Heart right ventricle (tissue), 16 donors: ENCODE measurements around the gene MSL3B.

Experiments
- ATAC-seq, 8 donors: fragments of 200-7000 bp; cut with Tn5 transposase; one replicate each; pipeline ENCODE4 v1.9.1; 2020; ENCODE audit warnings: mild to moderate bottlenecking in 8 of 8, moderate library complexity in 8 of 8, moderate number of reproducible peaks in 1 of 8
- DNase-seq, 2 donors: peaks; one replicate each; pipeline ENCODE4 v3.0.0-alpha.2; 2020
- H3K27ac ChIP-seq, 10 donors: fragments of 200-600 bp; sonication (generic) in 2 of 10; one replicate each; pipeline versions ENCODE4 v1.5.0 to v1.8.0; 2020 to 2022; ENCODE audit warnings: mild to moderate bottlenecking in 3 of 10
- H3K27me3 ChIP-seq, 7 donors: fragments of 200-600 bp; one replicate each; pipeline ENCODE4 v1.8.0; 2021 to 2022; ENCODE audit warnings: mild to moderate bottlenecking in 2 of 7
- H3K36me3 ChIP-seq, 9 donors: fragments of 200-600 bp; sonication (generic) in 1 of 9; one replicate each; pipeline versions ENCODE4 v1.5.0 to v1.8.0; 2020 to 2022; ENCODE audit warnings: mild to moderate bottlenecking in 2 of 9
- H3K4me1 ChIP-seq, 9 donors: fragments of 200-600 bp; sonication (generic) in 1 of 9; one replicate each; pipeline versions ENCODE4 v1.5.0 to v1.8.0; 2020 to 2022; ENCODE audit warnings: mild to moderate bottlenecking in 4 of 9
- H3K4me3 ChIP-seq, 10 donors: fragments of 200-600 bp; sonication (generic) in 2 of 10; one replicate each; pipeline versions ENCODE4 v1.5.0 to v1.8.0; 2020 to 2022; ENCODE audit warnings: mild to moderate bottlenecking in 7 of 10, moderate library complexity in 2 of 10
- H3K9me3 ChIP-seq, 11 donors: fragments of 200-600 bp in 10 of 11; sonication (generic) in 2 of 11; one replicate each; pipeline versions ENCODE4 v1.5.0 to v1.8.0; 2013 to 2022; ENCODE audit warnings: mild to moderate bottlenecking in 2 of 11, control low read depth in 1 of 11, moderate library complexity in 1 of 11
- CTCF ChIP-seq, 9 donors: fragments of 200-600 bp; sonication (generic) in 2 of 9; IDR thresholded peaks; one replicate each; pipeline versions ENCODE4 v1.5.0 to v1.8.0; 2021 to 2022; ENCODE audit warnings: antibody characterized with exemption in 9 of 9, mild to moderate bottlenecking in 5 of 9, moderate library complexity in 1 of 9
- WGBS, 2 donors: extraction: QIAGEN DNeasy Blood & Tissue Kit; methylation state at CpG; one replicate each; pipeline ENCODE4 v1.1.7; 2013; ENCODE audit warnings: inconsistent platforms in 1 of 2; 5-methylcytosine and 5-hydroxymethylcytosine counted together
- intact Hi-C, 10 donors: fragments of 100-400 bp; cut with DNase I; formaldehyde crosslinking; loops; one replicate each; pipeline versions ENCODE4 v1.11.1 to v1.14.2; 2022
- donor health status: Arrhythmogenic right ventricular cardiomyopathy.
- donor health status: ischemic (EF 13 %, LVEDD 7.1; RV severe dilation, severe dysfunction).
- donor health status: healthy with polysubstance abuse.
- donor health status: DM: no; HTN: yes; CAD: no.
- donor health status: DM: no; HTN: no; CAD: no.
- donor health status: ischemic (EF 25% LVEDD 6.9; RV normal size, moderate dysfunction).
- donor health status: ischemic (EF 25% LVEDD 5.7; RV mildly dilated, moderate dysfunction).
- donor health status: healthy.
- donor health status: DM: yes; HTN: yes; CAD: no.
- donor health status: Ischemic cardiomyopathy.
- donor health status: ischemic (EF 35%, LVEDD 5.7; RV mildly dilated, moderate dysfunction).
- donor health status: nonischemic (EF 11% LVEDD 7.7; RV severe dilation, severe dysfunction).
- donor health status: DM: yes; HTN: yes; CAD: no.
- donor health status: PGD.
- donor health status: ischemic (EF 29% LVEDD 5.4; RV normal size, mild dysfunction).
- donor health status: nonischemic (EF 23%, LVEDD 6.1; RV moderate dilation, normal function).

Gene MSL3B

GRCh38 chr2:233840520-233840919 is 27.7 kb downstream of the MSL3B start:
- TF ChIP-seq CTCF (IDR thresholded peaks at IDR 0.05) = no peak
- H3K4me3 ChIP-seq = no peak overlapping the region
- no peak for DNase-seq

GRCh38 chr2:233839447-233839820 is 28.8 kb downstream of the MSL3B start:
- TF ChIP-seq CTCF (IDR thresholded peaks at IDR 0.05) = no peak
- Histone ChIP-seq H3K36me3 (peaks cover 0 to 96% (median 0%) of the 10 kb centered on the region in 9 donors), H3K27ac (no peak overlapping the region), H3K4me3 (no peak overlapping the region), H3K27me3 (no peaks in the 10 kb centered on the region), H3K4me1 (no peaks in the 10 kb centered on the region), H3K9me3 (no peaks in the 10 kb centered on the region)
- ATAC-seq = no peak
- intact Hi-C loops = no loop called here
- no peak for DNase-seq
- 98 to 99% methylated on average over 10 of the region's 10 CpGs for WGBS, 2 donors

More at GRCh38 chr2:233840520-233840919, 27.7 kb downstream of the MSL3B start:
- H3K9me3 ChIP-seq = no peaks in the 10 kb centered on the region
- H3K36me3 ChIP-seq = peaks cover 0 to 97% (median 0%) of the 10 kb centered on the region in 9 donors
- H3K27me3 ChIP-seq = no peaks in the 10 kb centered on the region
- intact Hi-C loops = loop anchor here in 1 of 10 donors (10.0 kb wide), 1 partner anchor 496 kb away; no protein-coding TSS in a partner anchor
- H3K27ac ChIP-seq = no peak overlapping the region
- no peak for ATAC-seq
- H3K4me1 ChIP-seq = no peaks in the 10 kb centered on the region
- WGBS, 2 donors = 96 to 97% methylated on average over 9 of the region's 9 CpGs

GRCh38 chr2:233838726-233839446 is 29.3 kb downstream of the MSL3B start:
- H3K36me3 ChIP-seq = peaks cover 0 to 96% (median 0%) of the 10 kb centered on the region in 9 donors
- H3K27ac ChIP-seq = no peak overlapping the region
- no peak for TF ChIP-seq CTCF (IDR thresholded peaks at IDR 0.05)
- H3K9me3 ChIP-seq = no peaks in the 10 kb centered on the region
- intact Hi-C loops = no loop called here
- WGBS, 2 donors = 86 to 87% methylated on average over 12 of the region's 12 CpGs
- no peaks in the 10 kb centered on the region for H3K27me3 ChIP-seq
- H3K4me3 ChIP-seq = no peak overlapping the region
- no peaks in the 10 kb centered on the region for H3K4me1 ChIP-seq
- DNase-seq (no peak), ATAC-seq (no peak)

GRCh38 chr2:233838251-233838650 is 29.9 kb downstream of the MSL3B start:
- DNase-seq (no peak), ATAC-seq (no peak)
- Histone ChIP-seq H3K4me1 (no peaks in the 10 kb centered on the region), H3K9me3 (no peaks in the 10 kb centered on the region), H3K36me3 (peaks cover 0 to 92% (median 0%) of the 10 kb centered on the region in 9 donors), H3K27me3 (no peaks in the 10 kb centered on the region), H3K27ac (no peak overlapping the region), H3K4me3 (no peak overlapping the region)
- intact Hi-C loops = no loop called here
- WGBS, 2 donors = 73 to 82% methylated on average over 7 of the region's 7 CpGs
- TF ChIP-seq CTCF (IDR thresholded peaks at IDR 0.05) = no peak
